Eye (tissue), 1 donor: ENCODE measurements around the gene CCDC24.
A peak's percentile ranks its signal among the peaks of the same experiment; 100 is the strongest.

Experiments
- DNase-seq: peaks from one replicate; pipeline ENCODE4 v3.0.0-alpha.2; 2015

CCDC24 gene

DNA sequence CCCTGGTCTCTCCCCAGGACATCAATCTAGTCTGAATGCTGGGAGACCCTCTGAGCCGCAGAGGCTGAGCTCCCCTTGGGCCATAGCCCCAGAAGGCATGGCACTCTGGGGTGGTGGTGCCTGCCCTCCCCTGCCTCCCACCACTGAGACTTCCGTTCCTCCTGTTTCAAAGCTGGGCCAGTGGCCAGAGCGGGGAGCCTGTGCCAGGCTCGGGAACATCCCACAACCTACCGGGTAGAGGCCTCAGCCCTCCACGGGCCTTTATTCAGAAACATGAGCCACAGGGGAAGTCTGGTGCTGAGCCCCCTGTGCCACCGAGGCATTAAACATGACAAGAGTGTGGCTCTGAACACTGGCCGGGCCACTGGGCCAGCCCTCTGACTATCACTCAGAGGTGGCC, 8.1 kb downstream of the CCDC24 start:
- DNase-seq: no peak

DNA sequence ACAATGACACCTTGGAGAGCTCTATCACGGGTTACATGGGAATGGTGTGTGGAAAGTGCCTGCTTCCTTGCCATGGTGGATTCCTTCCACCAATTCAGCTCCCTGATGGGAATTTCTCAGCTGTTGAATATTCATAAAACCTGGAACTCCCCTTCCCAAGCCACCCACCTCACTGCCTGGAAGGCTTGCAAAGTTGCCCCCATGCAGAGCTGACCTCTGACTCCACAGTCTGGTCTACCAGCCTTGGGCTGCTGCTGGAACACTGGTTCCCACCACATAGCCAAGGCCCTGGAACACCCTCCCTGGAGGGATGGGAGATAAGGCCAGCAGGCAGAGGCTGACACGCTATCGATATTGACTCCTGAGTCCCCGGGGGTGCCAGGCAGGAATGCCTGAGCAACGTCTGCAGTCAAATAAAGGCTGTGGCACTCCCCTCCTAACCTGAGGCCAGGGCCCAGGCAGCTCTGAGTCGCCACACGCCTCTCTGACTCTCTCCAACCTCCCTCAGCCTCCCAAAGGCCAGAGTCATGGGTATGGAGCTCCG, 8.8 kb downstream of the CCDC24 start:
- DNase-seq: no peak

DNA sequence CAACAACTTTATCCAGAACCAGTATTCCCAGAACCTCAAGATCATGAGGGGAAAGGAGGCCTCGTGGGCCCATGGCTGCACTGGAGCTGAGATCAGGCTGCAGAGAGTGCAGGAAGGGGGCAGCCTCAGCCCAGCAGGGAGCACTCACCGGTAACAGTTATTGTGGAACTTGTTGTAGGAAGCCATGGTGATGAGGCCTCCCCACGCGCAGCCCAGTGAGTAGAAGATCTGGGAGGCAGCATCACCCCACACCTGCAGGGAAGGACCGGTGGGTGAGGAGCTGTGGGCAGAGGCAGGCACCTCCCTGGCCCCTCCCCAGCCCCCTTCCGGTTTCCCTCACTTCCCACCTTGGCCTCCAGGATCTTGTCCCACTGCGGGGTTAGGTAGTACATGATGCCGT, 10.8 kb downstream of the CCDC24 start:
- DNase-seq: no peak

DNA sequence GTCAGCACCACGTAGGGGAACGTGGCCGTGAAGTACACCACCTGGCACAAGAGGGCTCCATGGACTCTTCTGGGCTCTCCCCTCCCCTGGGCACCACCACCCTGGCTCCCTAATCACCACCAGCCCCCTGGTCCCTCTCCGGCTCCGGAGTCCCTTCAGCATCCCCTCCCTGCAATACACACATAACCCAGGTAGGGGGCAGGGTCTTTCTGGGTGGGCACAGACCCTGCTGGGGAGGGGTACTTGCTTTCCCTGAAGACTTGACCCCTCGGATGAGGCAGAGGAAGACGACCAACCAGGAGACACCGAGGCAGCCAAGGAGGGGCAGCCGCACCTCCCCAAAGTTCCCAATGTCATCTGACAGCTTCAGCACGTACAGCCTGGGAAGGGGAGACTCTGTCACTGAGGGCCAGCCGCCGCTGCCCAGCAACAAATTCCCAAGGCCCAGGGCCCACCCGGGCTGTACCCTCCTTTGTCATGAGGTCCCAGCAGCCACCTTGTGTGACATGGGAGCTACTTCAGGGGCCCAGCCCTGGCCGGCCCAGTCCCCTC, 11.3 kb downstream of the CCDC24 start:
- DNase-seq: no peak

DNA sequence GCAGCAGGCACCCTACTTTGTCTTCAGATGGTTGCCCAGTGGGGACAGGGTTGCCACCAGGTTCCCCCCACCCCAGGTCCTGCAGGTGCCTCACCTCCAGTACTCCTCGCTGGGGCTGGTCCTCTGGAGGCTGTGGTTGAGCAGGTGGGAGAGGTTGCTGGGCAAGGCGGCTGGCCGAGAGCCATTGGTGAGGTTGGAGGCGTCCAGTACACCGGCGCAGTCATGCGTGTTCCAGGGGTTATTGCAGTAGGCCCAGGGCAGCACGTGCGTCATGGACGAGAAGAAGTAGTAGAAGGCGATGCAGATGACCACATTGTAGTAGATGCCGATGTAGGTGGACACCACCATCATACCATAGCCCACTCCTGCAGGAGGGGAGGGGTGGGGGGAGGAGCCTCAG, 16.9 kb downstream of the CCDC24 start:
- no peak for DNase-seq

DNA sequence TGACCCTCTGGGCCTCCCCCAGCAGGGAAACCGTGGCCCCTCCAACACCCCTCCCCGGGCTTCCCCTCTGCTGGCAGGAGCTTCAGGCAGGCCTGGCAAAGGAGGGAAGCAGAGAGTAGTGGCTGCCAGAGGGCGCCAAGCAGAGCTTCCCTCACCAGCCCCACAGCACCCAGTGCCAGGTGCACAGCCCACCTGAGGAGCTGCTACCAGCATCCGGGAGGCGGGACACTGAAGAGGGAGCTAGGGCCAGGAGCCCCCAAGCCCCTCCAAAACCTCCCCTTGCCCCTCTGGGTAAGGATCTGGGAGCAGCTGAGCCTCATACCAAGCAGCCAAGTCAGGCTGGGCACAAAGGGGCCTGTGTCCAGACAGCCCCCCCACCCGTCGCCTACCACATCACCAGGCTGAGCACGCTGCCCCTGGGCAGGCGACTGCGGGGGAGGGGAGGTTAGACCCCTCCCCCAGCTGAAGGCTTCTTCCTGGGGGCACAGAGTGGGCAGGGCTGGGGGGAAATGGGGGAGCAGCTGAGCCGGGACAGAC, 19.6 kb downstream of the CCDC24 start:
- no peak for DNase-seq

DNA sequence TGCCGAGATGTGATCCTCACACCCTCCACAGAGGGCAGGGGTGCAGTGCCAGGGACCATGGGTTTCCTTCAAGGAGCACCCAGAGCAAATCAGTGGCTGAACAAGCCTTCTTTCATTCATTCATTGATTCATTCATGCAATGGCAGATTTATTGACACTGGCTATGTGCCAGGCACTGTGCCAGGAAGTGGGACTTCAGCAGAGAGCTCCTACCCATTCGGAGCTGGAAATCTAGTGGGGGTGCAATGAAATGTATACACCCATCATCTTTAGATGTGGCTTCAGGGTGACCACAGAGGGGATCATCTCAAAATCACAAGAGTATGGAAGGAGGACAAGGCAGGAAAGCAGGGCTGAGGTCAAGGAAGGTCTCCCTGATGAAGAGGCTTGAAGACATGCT, 21.0 kb downstream of the CCDC24 start:
- no peak for DNase-seq

DNA sequence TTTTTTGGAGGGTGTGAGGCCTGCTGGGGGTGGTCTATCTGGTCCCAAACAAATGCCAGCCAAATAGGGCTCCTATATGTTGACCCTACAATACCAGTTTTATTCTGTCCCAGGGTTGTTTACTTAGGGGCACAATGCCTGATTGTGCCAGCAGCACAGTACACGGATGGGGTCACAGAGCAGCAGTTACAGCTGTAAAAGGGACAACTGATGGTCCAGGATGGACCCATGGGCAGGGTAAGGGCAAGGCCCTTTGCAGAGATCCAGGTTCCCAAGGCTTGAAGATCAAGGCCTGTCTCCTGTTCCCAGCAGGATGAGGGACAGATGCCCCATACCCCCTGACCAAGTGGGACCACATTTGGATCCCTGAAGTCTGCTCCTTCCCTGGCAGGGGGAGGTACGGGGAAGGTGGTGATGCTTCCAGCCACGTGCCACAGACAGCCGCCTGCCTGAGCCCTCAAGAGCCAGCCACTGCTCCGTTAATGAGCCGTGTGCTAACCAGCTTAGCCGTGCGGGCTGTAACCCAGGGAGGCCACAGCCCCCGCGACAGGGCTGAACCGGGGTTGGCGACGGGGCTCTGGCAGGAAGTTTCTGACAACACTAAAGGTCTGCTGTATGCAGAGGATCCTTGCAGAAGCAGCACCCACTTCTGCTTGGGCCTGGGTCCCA, 21.7 kb downstream of the CCDC24 start:
- DNase-seq: peak; percentile 84

DNA sequence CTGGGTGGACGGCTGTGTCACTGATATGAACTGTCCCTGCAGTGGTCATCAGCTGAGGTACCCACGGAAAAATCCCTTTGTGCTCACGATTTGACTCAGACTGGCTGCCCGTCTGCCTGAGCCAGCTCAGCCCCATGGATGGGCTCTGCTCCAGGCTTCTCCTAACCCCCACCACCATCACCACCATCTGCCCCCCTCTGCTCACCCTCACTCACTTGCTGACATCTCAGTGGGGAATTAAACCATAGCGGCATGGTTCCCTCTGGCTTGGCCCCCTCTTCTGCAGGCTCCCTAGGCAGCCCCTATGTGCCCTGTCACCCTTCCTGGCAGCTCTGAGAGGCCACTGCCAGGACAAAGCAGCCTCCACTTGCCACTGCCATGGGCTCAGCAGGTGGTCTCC, 22.6 kb downstream of the CCDC24 start:
- DNase-seq: no peak

DNA sequence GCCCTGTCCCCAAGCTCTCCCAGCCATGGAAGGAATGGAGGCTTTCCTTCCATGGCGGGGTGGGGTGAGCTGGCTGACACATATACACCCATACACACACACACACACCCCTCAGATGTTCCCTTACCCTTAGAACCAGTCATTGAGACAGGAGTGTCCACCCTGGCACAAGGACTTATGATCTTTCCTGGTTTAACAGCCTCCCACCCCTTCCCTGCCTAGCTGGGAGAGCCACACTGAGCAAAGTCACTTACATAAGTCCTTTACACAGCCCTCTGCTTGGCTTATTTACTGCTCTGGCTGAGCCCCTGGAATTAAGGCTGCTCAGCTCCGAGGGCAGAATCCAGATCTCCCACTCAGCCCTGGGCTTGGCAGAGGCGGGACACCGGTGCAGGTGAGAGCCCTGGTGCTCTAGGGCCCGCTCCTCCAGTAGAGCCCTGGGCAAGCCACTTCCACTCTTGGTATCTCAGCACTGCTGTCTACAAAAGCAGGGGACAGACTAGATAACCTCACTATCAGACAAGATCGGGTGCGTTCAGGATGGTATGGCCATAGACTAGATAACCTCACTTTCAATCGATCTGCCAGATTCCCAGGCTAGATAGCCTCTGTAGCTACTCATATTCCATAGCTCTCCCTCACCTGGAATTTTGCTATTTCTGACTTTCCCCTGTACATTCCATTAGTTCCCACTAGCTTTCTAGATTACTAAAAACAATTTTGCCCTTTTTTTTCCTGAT, 23.1 kb downstream of the CCDC24 start:
- no peak for DNase-seq

DNA sequence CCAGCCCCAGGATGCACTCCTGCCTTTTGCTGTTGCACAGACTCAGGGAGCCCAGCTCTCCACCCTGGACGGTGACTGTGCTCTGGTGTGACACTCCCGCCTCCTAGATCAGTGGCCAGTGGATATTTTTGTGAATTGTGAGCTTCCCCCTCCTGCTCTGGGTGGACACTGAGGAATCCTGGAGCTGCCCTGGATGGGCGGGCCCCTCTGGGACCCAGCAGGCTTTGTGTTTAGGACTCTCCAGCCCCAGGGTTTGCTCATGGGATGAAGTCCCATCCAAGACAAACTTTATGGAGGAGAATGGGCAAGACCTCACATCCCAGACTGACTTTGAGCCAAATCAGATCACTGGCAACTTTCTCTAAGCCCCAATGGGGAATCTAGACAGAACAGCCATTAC, 23.8 kb downstream of the CCDC24 start:
- DNase-seq: no peak

DNA sequence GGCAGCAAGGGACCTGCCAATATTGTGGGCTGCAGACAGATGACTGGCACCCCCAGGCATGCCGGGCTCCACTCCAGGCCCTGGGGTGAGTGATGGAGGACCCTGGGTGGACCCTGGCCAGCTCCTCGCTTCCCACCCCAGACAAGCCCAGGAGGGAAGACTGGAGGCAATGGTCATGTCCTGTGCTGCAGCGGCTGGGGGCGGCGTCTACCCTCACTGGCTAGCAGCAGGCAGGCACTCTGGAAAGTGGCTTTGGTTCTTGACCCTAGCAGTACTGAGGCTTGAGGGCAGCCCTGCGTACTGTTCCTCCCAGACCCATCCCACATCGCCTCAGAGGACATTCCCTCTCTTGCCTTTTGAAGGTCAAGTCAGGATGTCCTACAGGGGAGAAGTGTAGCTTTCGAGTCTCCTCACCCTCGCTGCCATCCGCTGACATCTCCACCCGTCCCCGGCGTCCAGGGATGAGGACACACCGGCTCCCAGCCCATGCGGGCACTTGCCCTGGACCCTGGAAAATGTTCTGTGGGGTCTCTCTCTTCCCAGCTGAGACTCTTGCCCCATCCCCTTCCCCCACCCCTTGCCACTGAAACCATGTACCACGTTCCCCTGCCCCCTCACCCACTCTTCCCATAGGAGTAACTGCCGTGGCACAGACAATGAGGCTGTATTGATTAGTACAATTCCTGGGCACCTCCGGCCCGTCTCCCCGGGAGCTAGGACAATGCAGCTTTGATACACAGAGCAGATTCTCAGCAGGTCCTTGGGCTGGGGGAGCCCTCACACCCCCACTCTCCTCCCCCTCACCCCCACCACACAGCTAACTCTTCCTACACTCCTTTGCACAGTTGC, 24.9 kb downstream of the CCDC24 start:
- no peak for DNase-seq

DNA sequence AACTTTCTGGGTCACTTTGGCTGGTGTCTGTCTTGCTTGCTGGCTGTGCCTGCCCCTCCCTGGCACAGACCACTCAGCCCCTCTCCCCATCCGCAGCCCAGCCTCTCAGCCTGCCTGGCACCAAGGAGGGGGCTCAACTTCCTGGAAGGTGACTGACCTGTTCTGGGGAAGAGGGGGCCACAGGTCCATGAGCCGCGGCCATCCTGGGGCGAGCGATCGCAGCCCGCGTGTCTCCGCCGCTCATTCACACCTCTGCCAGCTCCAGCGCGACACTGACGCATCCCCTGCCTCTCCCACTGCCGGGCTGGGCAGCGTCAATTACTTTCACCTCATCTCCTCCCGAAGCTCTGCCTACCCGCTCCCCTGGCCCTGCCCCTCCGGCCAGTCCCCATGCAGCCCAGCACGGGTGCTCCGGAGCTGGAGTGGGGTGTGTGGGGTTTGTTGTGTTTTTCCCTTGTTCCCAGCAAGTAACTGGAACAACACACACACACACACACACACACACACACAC, 25.5 kb downstream of the CCDC24 start:
- DNase-seq: peak; percentile 75

DNA sequence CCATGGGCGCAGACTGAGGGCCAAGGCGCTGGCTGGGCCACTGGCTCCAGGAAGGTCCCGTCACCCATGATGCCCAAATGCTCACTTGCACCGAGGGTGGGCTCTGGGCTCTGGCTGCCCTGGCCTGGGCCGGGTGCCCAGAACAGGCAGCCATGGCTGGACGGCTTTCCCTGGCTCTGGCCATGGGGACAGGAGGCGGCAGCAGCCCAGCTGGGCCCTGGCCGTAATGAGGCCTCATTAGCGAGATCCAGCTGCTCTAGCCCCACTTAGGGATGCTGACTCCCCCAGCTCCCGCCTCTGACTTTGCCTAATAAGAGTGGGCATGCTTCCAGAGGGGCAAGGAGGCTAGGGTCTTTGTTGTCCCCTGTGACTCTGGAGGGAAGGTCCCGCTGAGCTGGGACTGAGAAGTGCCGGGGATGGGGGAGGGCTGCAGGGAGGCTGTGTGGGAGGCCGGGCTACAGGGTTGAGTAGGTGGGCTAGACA, 28.1 kb downstream of the CCDC24 start:
- peak; percentile 95 for DNase-seq

DNA sequence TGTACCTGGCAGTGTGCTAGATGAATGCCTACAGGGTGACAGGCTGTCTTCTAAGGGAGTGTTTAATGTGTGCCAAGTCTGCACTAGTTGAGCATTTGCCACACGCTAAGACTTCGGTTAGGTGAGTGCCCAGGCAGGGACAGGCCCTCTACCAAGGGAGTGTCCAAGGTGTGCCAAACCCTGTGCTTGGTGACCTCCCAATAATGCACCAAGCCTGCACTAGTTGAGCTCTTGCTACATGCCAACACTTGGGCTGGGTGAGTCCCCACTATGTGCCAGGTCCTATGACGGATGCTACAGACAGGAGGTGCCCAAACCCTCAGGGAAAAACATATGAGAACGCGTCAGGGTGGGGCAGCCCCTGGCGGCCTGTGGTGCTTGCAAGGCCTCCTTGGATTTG, 29.1 kb downstream of the CCDC24 start:
- no peak for DNase-seq

DNA sequence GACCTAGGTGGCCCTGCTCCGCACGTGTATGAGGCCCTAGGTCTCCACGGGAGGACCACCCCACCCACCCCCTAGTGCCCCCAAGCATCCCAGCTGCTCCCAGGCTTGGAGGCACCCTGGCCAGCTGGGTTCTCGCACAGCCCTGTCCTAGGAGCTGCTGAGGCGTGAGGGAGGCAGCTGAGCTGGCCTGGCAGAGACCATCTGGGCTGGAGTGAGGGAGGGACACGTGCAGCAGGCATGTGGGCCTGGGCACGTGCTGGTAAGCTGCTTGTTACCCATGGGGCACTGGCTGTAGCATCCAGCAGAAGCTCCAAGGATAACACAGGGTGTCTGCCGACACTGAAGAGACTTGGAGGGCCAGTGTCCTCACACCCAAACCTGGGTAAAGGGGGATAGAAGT, 29.8 kb downstream of the CCDC24 start:
- DNase-seq: peak; percentile 56

DNA sequence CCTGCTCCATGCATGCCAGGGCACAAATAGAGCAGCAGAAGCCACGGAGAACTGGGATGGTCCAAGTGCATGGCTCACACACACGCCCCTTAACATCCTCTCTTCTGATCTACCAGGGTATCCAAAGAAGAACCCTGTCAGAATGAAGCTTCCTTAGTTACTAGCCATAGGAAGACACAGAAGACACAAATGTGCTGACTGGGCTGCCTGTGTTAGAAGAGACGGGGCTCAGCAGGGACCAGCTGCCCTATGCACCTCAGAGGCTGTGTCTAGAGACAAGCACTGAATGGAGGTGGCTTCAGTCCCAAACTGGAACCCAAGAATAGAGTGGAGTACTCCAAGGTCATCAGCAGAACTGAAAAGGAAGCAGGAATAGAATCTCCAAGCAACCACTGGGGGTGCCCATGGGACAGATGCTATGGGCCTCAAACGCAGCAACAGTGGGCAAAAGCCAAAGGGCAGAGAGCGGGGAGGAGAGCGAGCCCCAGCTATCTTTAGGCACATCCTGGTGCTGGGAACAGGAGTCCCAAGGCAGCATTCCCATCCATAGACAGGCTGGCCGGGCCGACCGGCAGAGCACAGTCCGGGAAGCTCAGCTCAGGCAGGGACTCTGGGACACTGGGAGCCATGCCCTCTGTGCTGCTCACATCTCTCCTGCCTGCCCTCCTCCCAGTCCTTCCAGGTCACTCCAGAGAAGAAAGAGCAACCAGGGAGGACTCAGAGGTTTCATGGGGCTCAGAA, 30.4 kb downstream of the CCDC24 start:
- no peak for DNase-seq

DNA sequence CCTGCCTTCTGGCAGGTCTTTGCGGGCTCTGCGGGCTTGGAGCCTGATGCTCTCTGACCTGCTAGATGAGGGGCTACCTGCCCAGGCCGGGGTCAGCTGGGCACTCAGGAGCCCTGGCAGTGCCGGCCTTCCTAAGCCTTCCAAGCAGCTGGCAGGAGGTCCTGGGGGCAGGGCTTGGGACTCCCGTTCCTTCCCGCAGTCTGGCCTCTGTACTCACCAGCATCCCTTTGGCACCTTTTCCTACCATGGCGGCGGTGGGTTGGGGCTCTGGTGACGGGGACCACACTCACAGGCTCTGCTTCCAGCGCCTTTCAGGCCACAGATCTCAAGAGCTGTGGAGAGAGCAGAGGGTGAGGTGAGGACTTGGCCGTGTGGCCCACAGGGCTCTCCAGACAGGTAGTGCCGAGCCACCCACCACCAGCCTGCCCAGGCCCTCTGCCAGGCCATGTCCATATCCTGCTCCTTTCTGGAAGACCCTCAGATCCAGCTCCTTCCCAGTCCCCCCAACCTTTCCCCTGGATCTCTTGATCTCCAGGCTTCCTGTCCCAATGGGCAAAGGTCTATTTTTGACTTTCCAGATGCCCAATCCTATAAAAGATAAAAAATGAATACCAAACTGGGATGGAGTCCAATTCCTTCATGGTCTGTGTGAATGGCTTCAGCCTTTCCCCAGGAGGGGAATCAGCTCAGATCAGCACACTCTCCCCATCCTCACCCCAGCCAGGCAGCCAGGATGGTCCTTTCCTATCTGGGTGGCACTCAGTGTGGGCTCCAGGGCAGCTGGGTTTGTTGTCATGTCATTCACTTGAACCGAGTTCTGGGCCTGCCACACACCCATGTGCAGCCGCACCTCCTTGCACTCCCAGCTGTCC, 32.9 kb downstream of the CCDC24 start:
- no peak for DNase-seq

DNA sequence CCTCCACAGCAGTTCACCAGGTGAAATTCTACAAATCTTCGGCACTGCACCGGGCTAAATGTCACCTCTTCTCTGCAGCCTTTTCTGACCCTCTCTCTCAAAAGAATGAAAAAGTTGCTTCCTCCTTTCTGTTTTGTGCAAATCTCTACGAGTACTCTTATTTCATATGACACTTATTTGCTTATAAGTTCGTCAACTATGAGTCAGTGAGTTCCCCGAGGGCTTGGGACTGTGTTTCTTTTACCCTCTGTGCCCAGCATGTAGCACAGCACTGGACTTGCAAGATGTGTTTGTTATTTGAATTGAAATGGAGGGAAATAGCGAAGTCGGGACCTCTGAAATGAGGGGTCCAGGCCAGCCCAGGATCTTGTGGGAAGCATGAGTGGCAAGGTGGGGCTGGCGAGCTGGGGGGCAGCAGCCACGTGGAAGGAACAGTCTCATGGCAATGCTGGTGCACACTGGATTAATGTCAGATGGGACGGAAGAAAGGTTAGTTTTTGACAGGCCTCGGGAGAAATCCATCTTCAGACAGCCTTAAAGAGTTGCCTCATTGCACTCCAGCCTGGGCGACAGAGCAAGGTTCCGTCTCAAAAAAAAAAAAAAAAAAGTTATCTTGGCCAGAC, 33.6 kb downstream of the CCDC24 start:
- DNase-seq: no peak

DNA sequence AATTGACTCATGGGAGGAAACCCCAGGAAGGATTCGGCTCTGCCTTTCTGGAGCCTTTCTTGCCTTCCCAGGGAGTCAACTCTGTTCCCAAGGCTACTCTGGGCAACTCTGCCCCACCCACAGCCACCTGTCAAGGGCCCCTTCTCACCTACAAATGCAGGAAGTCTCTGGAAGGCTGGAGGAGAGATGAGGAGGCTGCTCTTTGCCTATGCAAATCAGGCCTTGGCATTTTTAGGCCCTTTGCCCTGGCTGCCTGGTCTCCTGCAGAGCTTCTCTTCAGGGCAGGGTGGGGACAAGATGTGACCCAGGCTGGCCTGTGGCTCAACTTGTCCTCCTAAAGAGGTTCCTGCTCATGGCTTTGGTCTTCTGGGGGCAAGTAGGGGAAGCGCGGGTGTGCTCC, 34.4 kb downstream of the CCDC24 start:
- no peak for DNase-seq
